Fibroblast of pulmonary artery (primary cell): Measurements from ENCODE around the gene CCSER1.
"Not testable (repeated sequence)": the region's sequence is repeated elsewhere in the genome, so short reads cannot be mapped to it uniquely, and the experiment has no call there.

Experiments used
- DNase-seq: peaks from one replicate; pipeline ENCODE4 v3.0.0-alpha.2; 2010; ENCODE audit warnings: low read depth
- H3K4me3 ChIP-seq: replicated peaks from 2 replicates; pipeline ENCODE4 v1.5.1; 2011; ENCODE audit warnings: low read depth, mild to moderate bottlenecking, control low read depth, low read length, moderate library complexity
- TF ChIP-seq, protein P1 (sequence below): IDR thresholded peaks from 2 replicates; pipeline ENCODE4 v1.5.1; 2011; ENCODE audit warnings: mild to moderate bottlenecking, control low read depth, low read length, inconsistent platforms; ENCODE audit errors: missing control alignments

Gene CCSER1

DNA sequence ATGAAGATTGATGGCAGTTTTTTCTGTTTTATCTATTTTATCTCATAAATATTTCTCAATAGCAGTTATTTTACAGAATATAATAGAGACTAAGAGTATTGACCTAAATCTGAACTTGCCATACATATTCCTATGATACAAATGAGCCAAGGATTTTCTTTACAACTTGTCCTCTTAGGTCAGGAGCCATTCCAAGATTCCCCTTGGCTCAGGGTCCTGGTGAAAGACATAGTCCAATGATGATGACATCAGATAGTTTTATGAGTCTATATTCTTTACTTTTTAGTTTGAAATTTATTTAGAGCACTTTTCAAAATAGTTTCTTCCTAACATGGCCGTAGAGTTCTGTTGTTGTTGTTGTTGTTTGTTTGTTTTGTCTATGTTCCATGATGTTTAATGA lies 1307.4 kb downstream of the CCSER1 start:
- TF ChIP-seq, protein P1, sequence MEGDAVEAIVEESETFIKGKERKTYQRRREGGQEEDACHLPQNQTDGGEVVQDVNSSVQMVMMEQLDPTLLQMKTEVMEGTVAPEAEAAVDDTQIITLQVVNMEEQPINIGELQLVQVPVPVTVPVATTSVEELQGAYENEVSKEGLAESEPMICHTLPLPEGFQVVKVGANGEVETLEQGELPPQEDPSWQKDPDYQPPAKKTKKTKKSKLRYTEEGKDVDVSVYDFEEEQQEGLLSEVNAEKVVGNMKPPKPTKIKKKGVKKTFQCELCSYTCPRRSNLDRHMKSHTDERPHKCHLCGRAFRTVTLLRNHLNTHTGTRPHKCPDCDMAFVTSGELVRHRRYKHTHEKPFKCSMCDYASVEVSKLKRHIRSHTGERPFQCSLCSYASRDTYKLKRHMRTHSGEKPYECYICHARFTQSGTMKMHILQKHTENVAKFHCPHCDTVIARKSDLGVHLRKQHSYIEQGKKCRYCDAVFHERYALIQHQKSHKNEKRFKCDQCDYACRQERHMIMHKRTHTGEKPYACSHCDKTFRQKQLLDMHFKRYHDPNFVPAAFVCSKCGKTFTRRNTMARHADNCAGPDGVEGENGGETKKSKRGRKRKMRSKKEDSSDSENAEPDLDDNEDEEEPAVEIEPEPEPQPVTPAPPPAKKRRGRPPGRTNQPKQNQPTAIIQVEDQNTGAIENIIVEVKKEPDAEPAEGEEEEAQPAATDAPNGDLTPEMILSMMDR, result no peak
- no peak for DNase-seq
- H3K4me3 ChIP-seq, result no peak overlapping the region

DNA sequence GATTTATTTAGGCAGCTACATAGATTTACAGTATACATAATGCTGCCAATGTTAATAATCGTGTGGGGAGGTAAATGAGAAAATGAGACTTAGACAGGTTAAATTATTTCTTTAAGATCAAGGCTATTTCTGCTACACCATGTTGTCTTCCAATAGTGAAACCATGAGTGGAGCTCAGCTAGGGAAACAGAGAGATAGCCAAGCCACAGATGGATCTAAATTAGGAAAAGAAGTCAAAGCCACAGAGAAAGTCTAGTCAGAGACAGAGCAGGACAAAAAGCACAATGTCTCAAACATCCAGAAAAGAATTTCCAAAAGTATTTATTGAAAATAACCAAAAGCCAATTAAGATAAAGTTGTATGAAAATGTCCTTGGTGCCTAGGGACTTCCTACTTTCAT lies 1309.4 kb downstream of the CCSER1 start:
- no peak overlapping the region for H3K4me3 ChIP-seq
- TF ChIP-seq, protein P1, result no peak

DNA sequence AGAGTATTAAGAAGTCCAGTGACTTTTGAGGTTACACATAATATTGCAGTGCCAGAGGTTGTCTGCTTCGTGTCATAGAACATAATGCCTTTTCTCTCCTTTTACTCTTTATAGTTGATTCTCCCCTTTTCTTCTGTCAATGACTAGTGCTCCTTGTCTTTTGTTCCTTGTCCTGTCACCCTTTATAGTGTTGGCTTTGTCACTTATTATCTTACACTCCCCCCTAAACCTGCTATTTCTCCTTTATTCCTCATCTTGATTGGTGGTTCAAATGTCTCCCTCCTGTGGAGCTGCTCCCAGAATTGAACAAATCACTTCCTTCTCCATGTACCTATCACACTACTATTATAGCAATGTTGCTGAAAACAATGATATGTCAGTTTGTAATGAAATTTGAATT lies 1320.0 kb downstream of the CCSER1 start:
- TF ChIP-seq, protein P1, result no peak
- no peak for DNase-seq
- H3K4me3 ChIP-seq, result no peak overlapping the region

More for the DNA sequence above, 1309.4 kb downstream of the CCSER1 start:
- DNase-seq, result no peak

DNA sequence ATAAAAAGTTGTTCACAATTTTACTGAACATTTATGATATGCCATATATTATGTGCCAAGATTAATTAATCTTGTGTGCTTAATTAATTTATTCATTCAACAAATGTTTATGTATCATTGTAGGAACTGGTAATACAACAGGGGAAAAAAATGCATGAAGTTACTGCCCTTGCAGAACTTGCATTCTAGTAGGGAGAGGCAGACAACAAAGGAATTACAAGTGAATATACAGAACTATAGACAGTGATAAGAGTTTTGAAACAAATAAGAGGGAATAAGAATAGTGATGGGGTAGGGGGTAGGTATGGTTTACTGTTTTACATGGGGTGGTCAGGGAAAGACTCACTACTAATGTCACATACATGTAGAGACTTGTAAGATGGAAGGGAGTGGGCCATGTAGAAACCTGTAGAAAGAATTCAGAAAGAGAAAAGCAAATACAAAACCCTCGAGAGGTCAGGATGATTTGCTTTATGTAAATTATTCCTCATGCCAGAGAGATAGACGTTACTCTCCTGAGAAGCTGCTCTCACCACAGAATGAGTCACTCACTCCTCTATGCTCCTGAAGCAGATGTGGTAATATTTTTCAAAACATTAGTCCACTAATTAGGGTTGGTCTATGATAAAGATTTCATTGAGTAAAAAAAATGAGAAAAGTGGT lies 1321.6 kb downstream of the CCSER1 start:
- DNase-seq, result peak; percentile 67
- H3K4me3 ChIP-seq, result no peak overlapping the region
- TF ChIP-seq, protein P1, result no peak

DNA sequence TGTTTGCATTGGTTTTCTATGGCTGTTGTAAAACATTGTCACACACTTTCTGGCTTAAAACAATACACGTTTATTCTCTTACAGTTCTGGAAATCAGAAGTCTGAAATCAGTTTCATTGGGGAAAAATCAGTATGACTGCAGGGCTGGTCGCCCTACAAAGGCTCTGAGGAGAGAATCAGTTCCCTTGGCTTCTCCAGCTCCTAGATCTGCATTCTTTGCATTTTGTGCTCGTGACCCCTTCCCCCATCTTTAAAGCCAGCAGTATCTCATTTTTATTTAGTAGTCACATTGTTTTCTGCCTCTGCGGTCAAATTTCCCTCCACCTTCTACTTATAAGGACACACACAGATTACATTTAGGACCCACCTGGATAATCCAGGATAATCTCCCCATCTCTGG lies 1326.9 kb downstream of the CCSER1 start:
- DNase-seq, result no peak
- H3K4me3 ChIP-seq, result no peak overlapping the region
- TF ChIP-seq, protein P1, result no peak

DNA sequence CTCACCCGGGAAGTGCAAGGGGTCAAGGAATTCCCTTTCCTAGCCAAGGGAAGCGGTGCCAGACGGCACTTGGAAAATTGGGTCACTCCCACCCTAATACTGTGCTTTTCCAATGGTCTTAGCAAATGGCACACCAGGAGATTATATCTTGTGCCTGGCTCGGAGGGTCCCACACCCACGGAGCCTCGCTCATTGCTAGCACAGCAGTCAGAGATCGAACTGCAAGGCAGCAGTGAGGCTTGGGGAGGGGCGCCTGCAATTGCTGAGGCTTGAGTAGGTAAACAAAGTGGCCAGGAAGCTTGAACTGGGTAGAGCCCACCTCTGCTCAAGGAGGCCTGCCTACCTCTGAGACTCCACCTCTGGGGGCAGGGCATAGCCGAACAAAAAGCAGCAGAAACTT lies 1335.4 kb downstream of the CCSER1 start:
- H3K4me3 ChIP-seq, DNase-seq: not testable (repeated sequence)

DNA sequence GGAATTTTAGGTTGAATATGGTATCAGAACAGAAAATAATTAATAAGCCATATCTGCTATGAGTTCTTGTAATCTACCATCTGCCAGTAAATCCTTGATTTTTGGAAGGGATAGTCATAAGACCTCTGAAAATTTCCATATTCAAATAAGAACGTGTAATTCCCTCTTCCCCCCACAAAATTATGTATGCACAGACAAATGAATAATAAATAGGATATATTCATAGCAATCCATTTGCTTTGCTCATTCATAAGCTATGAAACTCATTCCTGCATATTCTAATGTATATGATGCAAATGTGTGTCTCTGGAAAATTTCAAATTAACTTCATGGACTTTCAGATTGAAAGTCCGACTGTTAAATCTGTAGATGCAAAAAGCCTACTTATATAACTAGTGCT lies 1343.5 kb downstream of the CCSER1 start:
- H3K4me3 ChIP-seq, result no peak overlapping the region
- DNase-seq, result no peak
- TF ChIP-seq, protein P1, result no peak
